Lower leg skin (tissue), 4 donors: ENCODE data around the gene HAUS3. TPM values are rescaled to one million over a fixed set of nuclear protein-coding genes. Genes with fewer than 3 reads are reported as not detected.
"Not testable (repeated sequence)": the region's sequence is repeated elsewhere in the genome, so short reads cannot be mapped to it uniquely, and the experiment has no call there.

Experiments
- DNase-seq, 2 donors: peaks; one replicate each; pipeline ENCODE4 v3.0.0-alpha.2; 2019; ENCODE audit warnings: low spot score in 2 of 2
- H3K4me3 ChIP-seq: fragments of 200-600 bp; sonication (generic); 2 replicates; pipeline ENCODE4 v1.5.1; 2017; ENCODE audit warnings: mild to moderate bottlenecking, low read depth; ENCODE audit not compliant: poor library complexity, severe bottlenecking
- POLR2A ChIP-seq, 2 donors: fragments of 450-650 bp; IDR thresholded peaks; one replicate each; pipeline ENCODE4 v1.6.1; 2016 to 2017; ENCODE audit warnings: antibody characterized with exemption in 2 of 2, mild to moderate bottlenecking in 1 of 2, moderate library complexity in 1 of 2
- WGBS, 2 donors: methylation state at CpG; one replicate each; pipeline ENCODE4 v1.1.5; 2018; 5-methylcytosine and 5-hydroxymethylcytosine counted together
- intact Hi-C: fragments of 100-400 bp; cut with DNase I; formaldehyde crosslinking; loops from one replicate; pipeline ENCODE4 v1.15.0; 2023; ENCODE audit warnings: low total_unique reads
- total RNA-seq, 4 donors: library from RNA; depleted of rRNA; stranded (reverse); fragments of >200 nt; gene quantifications; one replicate each; pipeline ENCODE4 v1.1.0, GENCODE V29; 2016
- TF ChIP-seq, protein P1 (sequence below), 3 donors: fragments of 450-650 bp; IDR thresholded peaks; one replicate each; pipeline ENCODE4 v1.5.1; 2016; ENCODE audit warnings: antibody characterized with exemption in 3 of 3, mild to moderate bottlenecking in 3 of 3, moderate library complexity in 2 of 3

HAUS3 gene
- total RNA-seq, 4 donors from 2014 or later: 6.8 to 15.3 (median 12.4) TPM

DNA sequence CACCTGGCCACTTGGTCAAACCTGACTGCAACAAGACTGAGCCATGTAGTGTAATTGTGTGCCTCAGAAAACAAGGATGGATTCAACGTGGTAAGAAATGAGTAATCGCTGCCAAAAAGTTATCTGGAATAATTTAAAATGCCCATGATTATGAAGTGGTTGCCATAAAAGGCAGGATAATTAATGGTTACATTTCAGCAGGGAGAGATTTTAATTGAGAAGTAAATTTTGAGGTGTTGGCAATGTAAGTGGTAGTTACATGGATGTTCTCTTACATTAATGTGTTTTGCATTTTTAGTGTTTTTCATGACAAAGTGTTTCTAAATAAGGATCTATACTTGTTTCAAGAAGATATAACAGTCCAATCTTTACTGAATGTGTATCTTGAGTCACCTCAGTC lies 15.7 kb downstream of the HAUS3 start:
- WGBS, 2 donors: 56 to 69% methylated on average over 2 of the region's 2 CpGs
- H3K4me3 ChIP-seq: no peak overlapping the region
- TF ChIP-seq, protein P1, sequence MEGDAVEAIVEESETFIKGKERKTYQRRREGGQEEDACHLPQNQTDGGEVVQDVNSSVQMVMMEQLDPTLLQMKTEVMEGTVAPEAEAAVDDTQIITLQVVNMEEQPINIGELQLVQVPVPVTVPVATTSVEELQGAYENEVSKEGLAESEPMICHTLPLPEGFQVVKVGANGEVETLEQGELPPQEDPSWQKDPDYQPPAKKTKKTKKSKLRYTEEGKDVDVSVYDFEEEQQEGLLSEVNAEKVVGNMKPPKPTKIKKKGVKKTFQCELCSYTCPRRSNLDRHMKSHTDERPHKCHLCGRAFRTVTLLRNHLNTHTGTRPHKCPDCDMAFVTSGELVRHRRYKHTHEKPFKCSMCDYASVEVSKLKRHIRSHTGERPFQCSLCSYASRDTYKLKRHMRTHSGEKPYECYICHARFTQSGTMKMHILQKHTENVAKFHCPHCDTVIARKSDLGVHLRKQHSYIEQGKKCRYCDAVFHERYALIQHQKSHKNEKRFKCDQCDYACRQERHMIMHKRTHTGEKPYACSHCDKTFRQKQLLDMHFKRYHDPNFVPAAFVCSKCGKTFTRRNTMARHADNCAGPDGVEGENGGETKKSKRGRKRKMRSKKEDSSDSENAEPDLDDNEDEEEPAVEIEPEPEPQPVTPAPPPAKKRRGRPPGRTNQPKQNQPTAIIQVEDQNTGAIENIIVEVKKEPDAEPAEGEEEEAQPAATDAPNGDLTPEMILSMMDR (IDR thresholded peaks at IDR 0.05): no peak
- TF ChIP-seq POLR2A (IDR thresholded peaks at IDR 0.05): no peak
- no peak for DNase-seq
- intact Hi-C loops: loop anchor here (5.0 kb wide), 1 partner anchor 396 kb away; no protein-coding TSS in a partner anchor

- WGBS, 2 donors: 82 to 95% methylated on average over 2 of the region's 2 CpGs
- TF ChIP-seq POLR2A (IDR thresholded peaks at IDR 0.05): no peak
- TF ChIP-seq, protein P1 (IDR thresholded peaks at IDR 0.05): no peak
- intact Hi-C loops: no loop called here
- no peak for DNase-seq
- H3K4me3 ChIP-seq: no peak overlapping the region
These were observed 19.1 kb downstream of the HAUS3 start for GRCh38 chr4:2222838-2223237.

- H3K4me3 ChIP-seq, DNase-seq, intact Hi-C loops: not testable (repeated sequence)
- WGBS, 2 donors: 59 to 63% methylated on average over 4 of the region's 4 CpGs
These were observed 20.5 kb downstream of the HAUS3 start for GRCh38 chr4:2221378-2221777.

DNA sequence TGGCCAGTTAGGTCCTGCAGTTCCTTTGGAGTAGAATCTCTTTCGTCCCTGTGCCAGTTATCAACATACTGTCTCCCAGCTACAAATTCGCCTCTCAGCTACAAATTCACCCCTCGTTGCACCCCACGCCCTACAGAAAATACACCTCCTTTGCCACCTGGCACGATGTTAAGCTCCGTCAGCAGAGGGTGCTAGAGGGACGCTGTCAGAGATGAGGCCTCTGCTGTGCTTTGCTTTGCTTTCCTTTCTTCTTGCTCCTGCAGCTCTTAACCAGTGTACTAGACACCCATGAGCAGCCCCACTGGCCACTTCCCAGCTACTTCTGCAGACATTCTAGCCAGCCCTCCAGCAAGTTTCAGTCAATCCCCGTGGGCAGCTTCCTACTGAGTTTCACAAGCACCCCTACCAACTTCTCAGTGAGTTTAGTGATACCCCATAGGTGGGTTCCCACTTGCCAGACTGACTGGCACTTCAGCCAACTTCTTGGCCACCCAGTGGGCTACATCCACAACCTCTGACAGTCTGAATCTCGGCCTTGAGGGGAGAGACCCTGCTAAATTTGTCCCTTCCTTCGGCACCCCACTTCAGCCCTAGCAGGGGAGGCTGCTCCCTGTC lies 21.8 kb downstream of the HAUS3 start:
- TF ChIP-seq, protein P1 (IDR thresholded peaks at IDR 0.05): no peak
- no peak for TF ChIP-seq POLR2A (IDR thresholded peaks at IDR 0.05)
- intact Hi-C loops: no loop called here
- 12 to 13% methylated on average over 10 of the region's 10 CpGs for WGBS, 2 donors
- H3K4me3 ChIP-seq: no peak overlapping the region
- DNase-seq: peak; percentile 43 to 91

- H3K4me3 ChIP-seq: no peak overlapping the region
- DNase-seq: no peak
- intact Hi-C loops: loop anchor here (10.0 kb wide), 1 partner anchor 236 kb away; no protein-coding TSS in a partner anchor
- no peak for TF ChIP-seq POLR2A (IDR thresholded peaks at IDR 0.05)
- 72 to 74% methylated on average over 6 of the region's 6 CpGs for WGBS, 2 donors
These were observed 22.6 kb downstream of the HAUS3 start for GRCh38 chr4:2219233-2219760.

DNA sequence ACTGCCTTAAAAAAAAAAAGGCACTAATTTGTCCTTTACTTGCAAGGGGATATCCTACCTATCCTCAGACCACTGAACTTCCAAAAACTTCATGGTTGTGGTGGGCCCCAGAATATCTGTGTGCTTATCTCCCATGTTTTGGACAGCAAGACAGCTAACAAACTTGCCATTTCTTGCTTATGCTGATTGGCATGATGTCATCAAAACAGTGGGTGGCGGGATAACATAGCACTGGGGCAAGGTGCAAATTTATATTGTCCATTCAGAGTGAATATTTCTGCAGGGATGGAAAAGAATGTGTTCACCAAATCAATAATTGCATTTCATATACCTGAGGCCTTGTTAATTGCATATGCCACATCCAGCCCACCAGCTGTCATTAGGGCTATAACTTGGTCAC lies 23.5 kb downstream of the HAUS3 start:
- no peak for DNase-seq
- intact Hi-C loops: loop anchor here (10.0 kb wide), 1 partner anchor 236 kb away; no protein-coding TSS in a partner anchor
- H3K4me3 ChIP-seq: no peak overlapping the region
- WGBS, 2 donors: 68 to 74% methylated on average over 1 of the region's 1 CpG
- TF ChIP-seq, protein P1 (IDR thresholded peaks at IDR 0.05): no peak
- TF ChIP-seq POLR2A (IDR thresholded peaks at IDR 0.05): no peak

- H3K4me3 ChIP-seq: no peak overlapping the region
- no peak for DNase-seq
- intact Hi-C loops: loop anchor here (10.0 kb wide), 1 partner anchor 237 kb away; no protein-coding TSS in a partner anchor
- WGBS, 2 donors: 48 to 63% methylated on average over 3 of the region's 3 CpGs
- TF ChIP-seq, protein P1 (IDR thresholded peaks at IDR 0.05): no peak
- no peak for TF ChIP-seq POLR2A (IDR thresholded peaks at IDR 0.05)
These were observed 24.2 kb downstream of the HAUS3 start for GRCh38 chr4:2217726-2218125.
